HPDE6-E6E7 (cell line): Measurements from ENCODE around the gene WWOX.

Experiments used
- DNase-seq: peaks from one replicate; pipeline ENCODE4 v3.0.0; 2011; ENCODE audit warnings: missing footprints; ENCODE audit errors: extremely low spot score

The WWOX gene

GRCh38 chr16:78607465-78607864 is 508.0 kb downstream of the WWOX start:
- DNase-seq, result no peak

GRCh38 chr16:78608305-78608776 is 508.9 kb downstream of the WWOX start:
- DNase-seq, result no peak

GRCh38 chr16:78609402-78610274 is 510.2 kb downstream of the WWOX start:
- no peak for DNase-seq

GRCh38 chr16:78611318-78611717 is 511.9 kb downstream of the WWOX start:
- DNase-seq, result no peak

- no peak for DNase-seq
Observed at GRCh38 chr16:78619811-78620210, 520.4 kb downstream of the WWOX start.

GRCh38 chr16:78620291-78620690 is 520.8 kb downstream of the WWOX start:
- no peak for DNase-seq

GRCh38 chr16:78623796-78624195 is 524.3 kb downstream of the WWOX start:
- no peak for DNase-seq

- no peak for DNase-seq
Observed at GRCh38 chr16:78624366-78624765, 524.9 kb downstream of the WWOX start.

GRCh38 chr16:78628461-78629045 is 529.1 kb downstream of the WWOX start:
- DNase-seq, result no peak

- DNase-seq, result no peak
Observed at GRCh38 chr16:78629173-78629572, 529.7 kb downstream of the WWOX start.

GRCh38 chr16:78630102-78630501 is 530.6 kb downstream of the WWOX start:
- DNase-seq, result no peak

GRCh38 chr16:78633551-78633950 is 534.1 kb downstream of the WWOX start:
- DNase-seq, result no peak

- DNase-seq, result no peak
Observed at GRCh38 chr16:78635807-78636206, 536.4 kb downstream of the WWOX start.

GRCh38 chr16:78638371-78638770 is 538.9 kb downstream of the WWOX start:
- no peak for DNase-seq

- no peak for DNase-seq
Observed at GRCh38 chr16:78639775-78640174, 540.3 kb downstream of the WWOX start.

GRCh38 chr16:78640886-78641285 is 541.4 kb downstream of the WWOX start:
- no peak for DNase-seq

- no peak for DNase-seq
Observed at GRCh38 chr16:78641433-78641832, 542.0 kb downstream of the WWOX start.

GRCh38 chr16:78642621-78643285 is 543.3 kb downstream of the WWOX start:
- no peak for DNase-seq

GRCh38 chr16:78645657-78646056 is 546.2 kb downstream of the WWOX start:
- no peak for DNase-seq

GRCh38 chr16:78647019-78647418 is 547.6 kb downstream of the WWOX start:
- DNase-seq, result no peak

- no peak for DNase-seq
Observed at GRCh38 chr16:78647491-78647890, 548.0 kb downstream of the WWOX start.

GRCh38 chr16:78648517-78648916 is 549.1 kb downstream of the WWOX start:
- no peak for DNase-seq
